BJ (cell line): ENCODE results near the gene NDUFV3. TPM values are rescaled to one million over a fixed set of nuclear protein-coding genes. Genes with fewer than 3 reads are reported as not detected.

Experiments used
- CTCF ChIA-PET: fragments of 350-600 bp; formaldehyde crosslinking; extraction: SDS; loops from one replicate; lab custom pipeline; 2021; ENCODE audit warnings: antibody characterized with exemption, inconsistent platforms; lab: Yijun Ruan, JAX
- POLR2A ChIA-PET: fragments of 300-600 bp; sonication (Branson Sonifier 250); formaldehyde crosslinking; extraction: SDS; loops from one replicate; lab custom pipeline; 2021; ENCODE audit warnings: antibody characterized with exemption; lab: Charles Lee
- DNase-seq: peaks from one replicate; pipeline ENCODE4 v3.0.0-alpha.2; 2011; ENCODE audit warnings: low read depth
- H3K27me3 ChIP-seq: 2 replicates; pipeline ENCODE4 v1.6.0; 2011; ENCODE audit warnings: low read length; ENCODE audit not compliant: control insufficient read depth, insufficient read depth
- H3K36me3 ChIP-seq: 2 replicates; pipeline ENCODE4 v1.5.1; 2011; ENCODE audit warnings: low read length; ENCODE audit not compliant: control insufficient read depth, insufficient read depth
- H3K4me3 ChIP-seq: 2 replicates; pipeline ENCODE4 v1.5.1; 2011; ENCODE audit warnings: low read depth, mild to moderate bottlenecking, control low read depth, low read length
- CTCF ChIP-seq: IDR thresholded peaks from 2 replicates; pipeline ENCODE4 v1.5.1; 2011; ENCODE audit warnings: low read depth, mild to moderate bottlenecking, control low read depth, inconsistent platforms, low read length, moderate library complexity; ENCODE audit not compliant: insufficient read depth
- polyA plus RNA-seq: library from polyadenylated mRNA; depleted of rRNA; stranded (reverse); fragments of >200 nt; gene quantifications from 2 replicates; pipeline ENCODE4 v1.2.3, GENCODE V29; 2011

NDUFV3 gene
- polyA plus RNA-seq, 1 experiment: 32.2 TPM

DNA sequence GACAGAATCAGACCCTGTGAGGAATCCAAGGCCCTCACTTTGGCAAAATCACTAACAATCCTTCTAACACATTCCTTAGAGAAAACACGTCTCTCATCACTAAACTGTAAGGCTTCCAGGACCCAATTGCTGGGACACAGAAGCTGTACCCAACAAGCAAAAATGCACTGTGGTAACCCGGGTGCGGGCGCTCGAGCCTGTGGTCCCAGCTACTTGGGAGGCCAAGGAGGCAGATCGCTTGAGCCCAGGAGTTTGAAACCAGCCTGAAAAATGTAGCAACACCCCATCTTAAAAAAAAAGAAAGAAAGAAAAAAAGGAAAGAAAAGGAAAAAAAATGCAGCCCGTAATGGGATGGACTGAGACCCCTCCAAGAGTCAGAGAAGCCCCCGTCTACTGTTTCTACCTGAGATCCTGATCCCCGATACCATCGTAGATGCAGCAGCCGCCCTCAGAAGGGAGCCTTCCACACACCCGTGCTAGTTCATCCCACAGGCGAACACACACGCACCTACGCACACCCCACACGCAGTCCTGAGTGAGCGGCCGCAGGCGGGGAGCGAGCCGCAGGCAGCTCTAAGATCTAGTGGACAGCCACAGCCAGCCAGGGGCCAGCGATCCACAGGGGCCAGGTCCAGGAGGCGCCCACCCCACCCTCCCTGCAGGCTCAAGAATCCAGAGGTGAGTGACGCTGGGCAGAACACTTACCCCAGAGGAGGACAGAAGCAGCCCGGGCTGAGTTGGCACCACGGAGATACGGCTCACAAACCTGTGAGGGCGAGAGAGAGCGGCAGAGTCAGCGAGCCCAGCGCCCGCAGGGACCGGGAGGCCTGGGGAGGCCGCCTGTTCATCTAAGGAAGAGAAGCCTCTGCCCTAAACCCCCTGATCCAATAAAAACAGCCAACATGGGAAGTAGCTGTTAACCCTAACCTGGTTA lies 33.9 kb upstream of the NDUFV3 start:
- ChIA-PET POLR2A (no interaction called here), CTCF (no interaction called here)
- no peak for DNase-seq
- Histone ChIP-seq H3K27me3 (no peaks in the 10 kb centered on the region), H3K4me3 (no peak overlapping the region), H3K36me3 (peaks cover 40% of the 10 kb centered on the region)
- TF ChIP-seq CTCF: no peak

DNA sequence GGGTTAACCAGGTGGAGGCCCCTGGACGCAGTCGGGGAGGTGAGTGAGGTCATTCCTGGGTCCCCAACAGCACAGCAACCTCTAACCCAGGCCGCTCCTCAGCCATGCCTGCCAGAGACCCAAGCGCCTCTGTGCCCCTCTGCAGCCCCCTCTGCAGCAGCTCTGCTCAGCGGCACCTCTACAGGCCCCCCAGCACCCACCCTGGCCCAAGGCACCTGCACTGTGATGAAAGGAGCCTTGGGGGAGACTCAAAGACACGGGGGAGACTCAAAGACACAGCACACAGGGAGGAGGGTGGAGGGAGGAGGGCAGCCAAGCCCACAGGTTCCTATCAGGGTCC lies 33.2 kb upstream of the NDUFV3 start:
- POLR2A ChIA-PET: no interaction called here

GRCh38 chr21:42860345-42860744 lies 32.8 kb upstream of the NDUFV3 start:
- Histone ChIP-seq H3K4me3 (no peak overlapping the region), H3K27me3 (no peaks in the 10 kb centered on the region), H3K36me3 (peaks cover 35% of the 10 kb centered on the region)
- no peak for TF ChIP-seq CTCF
- ChIA-PET POLR2A (no interaction called here), CTCF (no interaction called here)
- no peak for DNase-seq

More for the DNA sequence above, 33.2 kb upstream of the NDUFV3 start:
- no peak for DNase-seq
- CTCF ChIA-PET: no interaction called here
- Histone ChIP-seq H3K4me3 (no peak overlapping the region), H3K27me3 (no peaks in the 10 kb centered on the region), H3K36me3 (peaks cover 38% of the 10 kb centered on the region)
- no peak for TF ChIP-seq CTCF

DNA sequence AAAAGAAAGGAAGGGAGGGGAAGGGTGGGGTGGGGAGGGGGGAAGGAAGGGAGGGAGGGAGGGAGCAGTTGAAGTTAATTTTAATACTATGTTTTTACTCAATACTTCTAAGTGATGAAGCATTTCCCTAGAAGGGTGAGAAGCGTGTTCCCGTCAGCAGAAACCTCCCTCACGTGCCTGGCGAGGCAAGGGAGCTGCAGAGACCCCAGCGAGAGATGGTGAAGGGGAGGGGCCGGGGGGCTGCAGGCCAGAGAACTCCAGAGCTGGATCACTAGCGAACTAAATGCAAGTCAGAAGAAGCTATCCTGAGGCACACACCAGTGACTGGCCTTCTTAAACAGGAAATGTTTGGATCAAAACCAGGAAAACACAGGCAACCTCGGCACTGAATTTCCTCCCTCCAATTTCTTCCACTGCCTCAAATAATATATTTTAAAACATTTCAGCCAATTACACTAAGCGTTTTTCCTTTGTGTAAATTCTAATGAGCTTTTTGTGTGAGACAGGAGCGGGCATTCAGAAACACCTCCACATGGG lies 31.7 kb upstream of the NDUFV3 start:
- POLR2A ChIA-PET: no interaction called here
- H3K27me3 ChIP-seq: no peaks in the 10 kb centered on the region
- CTCF ChIA-PET: no interaction called here
- peaks cover 28% of the 10 kb centered on the region for H3K36me3 ChIP-seq
- no peak for DNase-seq
- no peak for TF ChIP-seq CTCF
- H3K4me3 ChIP-seq: no peak overlapping the region

GRCh38 chr21:42861848-42862400 lies 31.2 kb upstream of the NDUFV3 start:
- DNase-seq: no peak
- ChIA-PET CTCF (interaction anchor here (0.9 kb wide), 1 partner anchor 8 kb away, joined by 4 read pairs; no protein-coding TSS in a partner anchor), POLR2A (no interaction called here)
- H3K4me3 ChIP-seq: no peak overlapping the region
- H3K27me3 ChIP-seq: no peaks in the 10 kb centered on the region
- TF ChIP-seq CTCF: no peak
- H3K36me3 ChIP-seq: peaks cover 28% of the 10 kb centered on the region
